OCI-LY1 (cell line): ENCODE results near the gene TRPM3.

ENCODE experiments used
- EZH2 ChIP-seq: fragments of 200-600 bp; sonication (generic), shearing (Covaris generic); IDR thresholded peaks from 2 replicates; pipeline ENCODE4 v1.8.0; 2017; ENCODE audit warnings: borderline replicate concordance, mixed run types, mild to moderate bottlenecking, antibody characterized with exemption, low read length, moderate library complexity, mixed read lengths
- TF ChIP-seq, protein P1 (sequence below): fragments of 200-600 bp; sonication (generic), shearing (Covaris generic); IDR thresholded peaks from 2 replicates; pipeline ENCODE4 v1.5.1; 2017; ENCODE audit warnings: mild to moderate bottlenecking, antibody characterized with exemption, low read length, moderate library complexity, mixed read lengths

- TF ChIP-seq, protein P1, sequence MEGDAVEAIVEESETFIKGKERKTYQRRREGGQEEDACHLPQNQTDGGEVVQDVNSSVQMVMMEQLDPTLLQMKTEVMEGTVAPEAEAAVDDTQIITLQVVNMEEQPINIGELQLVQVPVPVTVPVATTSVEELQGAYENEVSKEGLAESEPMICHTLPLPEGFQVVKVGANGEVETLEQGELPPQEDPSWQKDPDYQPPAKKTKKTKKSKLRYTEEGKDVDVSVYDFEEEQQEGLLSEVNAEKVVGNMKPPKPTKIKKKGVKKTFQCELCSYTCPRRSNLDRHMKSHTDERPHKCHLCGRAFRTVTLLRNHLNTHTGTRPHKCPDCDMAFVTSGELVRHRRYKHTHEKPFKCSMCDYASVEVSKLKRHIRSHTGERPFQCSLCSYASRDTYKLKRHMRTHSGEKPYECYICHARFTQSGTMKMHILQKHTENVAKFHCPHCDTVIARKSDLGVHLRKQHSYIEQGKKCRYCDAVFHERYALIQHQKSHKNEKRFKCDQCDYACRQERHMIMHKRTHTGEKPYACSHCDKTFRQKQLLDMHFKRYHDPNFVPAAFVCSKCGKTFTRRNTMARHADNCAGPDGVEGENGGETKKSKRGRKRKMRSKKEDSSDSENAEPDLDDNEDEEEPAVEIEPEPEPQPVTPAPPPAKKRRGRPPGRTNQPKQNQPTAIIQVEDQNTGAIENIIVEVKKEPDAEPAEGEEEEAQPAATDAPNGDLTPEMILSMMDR, result no peak
- no peak for TF ChIP-seq EZH2
These were observed 210.8 kb downstream of the TRPM3 start for GRCh38 chr9:70910598-70910997.
